ENCODE data around the gene MRPL44. TPM values are rescaled to one million over a fixed set of nuclear protein-coding genes. Genes with fewer than 3 reads are reported as not detected.
A peak's percentile ranks its signal among the peaks of the same experiment; 100 is the strongest.

The MRPL44 gene
- total and polyA plus RNA-seq, 2 donors (not counting 1 experiment from before 2014, with no cell fraction given) = 27.4 to 34.0 TPM

DNA sequence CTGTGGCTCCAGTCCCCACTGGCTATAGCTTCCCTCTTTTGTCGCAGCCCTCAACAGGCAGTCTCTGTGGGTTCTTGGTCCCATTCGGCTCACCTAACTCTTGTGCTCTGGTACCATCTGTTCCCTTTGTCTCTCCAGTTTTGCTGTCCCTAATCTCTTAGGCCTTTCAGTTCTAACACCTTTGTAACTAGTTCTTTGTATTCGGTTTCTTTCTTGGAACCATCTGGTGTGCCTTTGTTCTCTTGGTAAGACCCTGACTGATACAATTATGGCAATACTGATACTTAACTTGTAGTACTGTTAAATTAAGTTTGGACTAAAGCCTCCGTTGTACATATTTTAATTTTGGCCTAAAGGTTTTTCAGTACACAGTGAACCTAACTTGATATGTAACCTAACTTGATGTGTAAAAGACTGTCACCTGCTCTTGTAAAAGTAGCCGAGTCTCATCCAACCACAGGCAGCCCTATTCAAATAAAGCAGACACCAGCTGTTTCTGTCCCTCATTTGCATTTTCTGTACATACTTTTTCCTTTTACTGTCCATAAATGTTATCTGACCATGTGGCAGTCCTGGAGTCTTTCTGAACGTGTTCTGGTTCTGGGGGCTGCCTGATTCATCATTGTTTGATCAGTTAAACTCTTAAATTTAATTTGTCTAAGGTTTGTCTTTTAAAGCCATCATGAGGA, 4.8 kb upstream of the MRPL44 start:
- Histone ChIP-seq H3K4me1 (ENCODE audit: control insufficient read depth, extremely low read depth, insufficient read depth, low read length) (peaks cover 5% of the 10 kb centered on the region), H3K27me3 (ENCODE audit: control insufficient read depth, insufficient read depth, low read length) (no peaks in the 10 kb centered on the region), H3K79me2 (ENCODE audit: control insufficient read depth, insufficient read depth, low read length) (peaks cover 2% of the 10 kb centered on the region), H3K9ac (ENCODE audit: insufficient read depth, low read length) (no peak overlapping the region), H3K4me3 (replicated peaks in 1 of 4; ENCODE audit: control extremely low read depth in 1 of 4, insufficient read depth in 1 of 4, low read depth in 3 of 4, low read length in 4 of 4) (no peak overlapping the region), H3K36me3 (ENCODE audit: control insufficient read depth, insufficient read depth, low read length) (no peaks in the 10 kb centered on the region), H3K4me2 (ENCODE audit: extremely low read depth, insufficient read depth, low read length) (no peak overlapping the region), H4K20me1 (ENCODE audit: control insufficient read depth, extremely low read depth, insufficient read depth, low read length) (no peaks in the 10 kb centered on the region), H3K27ac (ENCODE audit: insufficient read depth, low read length) (no peak overlapping the region), H2AFZ (ENCODE audit: low read length) (no peak overlapping the region), H3K9me3 (ENCODE audit: control insufficient read depth, insufficient read depth, low read depth, low read length) (no peaks in the 10 kb centered on the region)
- DNase-seq (ENCODE audit: low read depth in 2 of 2) = no peak
- no peak for TF ChIP-seq EZH2 (IDR thresholded peaks at IDR 0.05; ENCODE audit: low read length, missing control alignments)
- TF ChIP-seq, protein P1, sequence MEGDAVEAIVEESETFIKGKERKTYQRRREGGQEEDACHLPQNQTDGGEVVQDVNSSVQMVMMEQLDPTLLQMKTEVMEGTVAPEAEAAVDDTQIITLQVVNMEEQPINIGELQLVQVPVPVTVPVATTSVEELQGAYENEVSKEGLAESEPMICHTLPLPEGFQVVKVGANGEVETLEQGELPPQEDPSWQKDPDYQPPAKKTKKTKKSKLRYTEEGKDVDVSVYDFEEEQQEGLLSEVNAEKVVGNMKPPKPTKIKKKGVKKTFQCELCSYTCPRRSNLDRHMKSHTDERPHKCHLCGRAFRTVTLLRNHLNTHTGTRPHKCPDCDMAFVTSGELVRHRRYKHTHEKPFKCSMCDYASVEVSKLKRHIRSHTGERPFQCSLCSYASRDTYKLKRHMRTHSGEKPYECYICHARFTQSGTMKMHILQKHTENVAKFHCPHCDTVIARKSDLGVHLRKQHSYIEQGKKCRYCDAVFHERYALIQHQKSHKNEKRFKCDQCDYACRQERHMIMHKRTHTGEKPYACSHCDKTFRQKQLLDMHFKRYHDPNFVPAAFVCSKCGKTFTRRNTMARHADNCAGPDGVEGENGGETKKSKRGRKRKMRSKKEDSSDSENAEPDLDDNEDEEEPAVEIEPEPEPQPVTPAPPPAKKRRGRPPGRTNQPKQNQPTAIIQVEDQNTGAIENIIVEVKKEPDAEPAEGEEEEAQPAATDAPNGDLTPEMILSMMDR (conservative IDR thresholded peaks at IDR 0.05 in 1 of 2, IDR thresholded peaks at IDR 0.05 in 1 of 2; ENCODE audit: low read depth in 1 of 2, low read length in 2 of 2) = no peak

DNA sequence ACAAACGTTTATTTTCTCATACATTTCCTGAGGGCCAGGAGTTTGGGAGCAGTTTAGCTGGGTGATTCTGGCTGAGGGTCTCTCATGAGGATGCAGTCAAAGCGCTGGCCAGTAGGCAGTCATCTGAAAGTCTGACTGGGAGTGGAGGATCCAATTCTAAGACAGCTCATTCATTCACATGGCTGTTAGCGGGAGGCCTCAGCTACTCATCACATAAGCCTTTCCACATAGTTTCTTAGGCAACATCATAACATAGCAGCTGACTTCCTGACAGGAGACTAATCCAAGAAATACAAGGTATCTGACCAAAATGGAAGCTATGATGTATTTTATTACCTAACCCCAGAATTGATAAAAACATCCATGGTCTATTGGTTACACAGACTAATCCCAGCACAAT, 2.9 kb upstream of the MRPL44 start:
- Histone ChIP-seq H3K27me3 (ENCODE audit: control insufficient read depth, insufficient read depth, low read length) (no peaks in the 10 kb centered on the region), H3K79me2 (ENCODE audit: control insufficient read depth, insufficient read depth, low read length) (peaks cover 22% of the 10 kb centered on the region), H3K27ac (ENCODE audit: insufficient read depth, low read length) (no peak overlapping the region), H3K36me3 (ENCODE audit: control insufficient read depth, insufficient read depth, low read length) (no peaks in the 10 kb centered on the region), H3K9ac (ENCODE audit: insufficient read depth, low read length) (no peak overlapping the region), H4K20me1 (ENCODE audit: control insufficient read depth, extremely low read depth, insufficient read depth, low read length) (no peaks in the 10 kb centered on the region), H3K9me3 (ENCODE audit: control insufficient read depth, insufficient read depth, low read depth, low read length) (no peaks in the 10 kb centered on the region), H3K4me3 (replicated peaks in 1 of 4; ENCODE audit: control extremely low read depth in 1 of 4, insufficient read depth in 1 of 4, low read depth in 3 of 4, low read length in 4 of 4) (no peak overlapping the region), H2AFZ (ENCODE audit: low read length) (no peak overlapping the region), H3K4me1 (ENCODE audit: control insufficient read depth, extremely low read depth, insufficient read depth, low read length) (peaks cover 5% of the 10 kb centered on the region), H3K4me2 (ENCODE audit: extremely low read depth, insufficient read depth, low read length) (no peak overlapping the region)
- no peak for TF ChIP-seq EZH2 (IDR thresholded peaks at IDR 0.05; ENCODE audit: low read length, missing control alignments)
- peak; percentile 62 to 85 for DNase-seq (ENCODE audit: low read depth in 2 of 2)

DNA sequence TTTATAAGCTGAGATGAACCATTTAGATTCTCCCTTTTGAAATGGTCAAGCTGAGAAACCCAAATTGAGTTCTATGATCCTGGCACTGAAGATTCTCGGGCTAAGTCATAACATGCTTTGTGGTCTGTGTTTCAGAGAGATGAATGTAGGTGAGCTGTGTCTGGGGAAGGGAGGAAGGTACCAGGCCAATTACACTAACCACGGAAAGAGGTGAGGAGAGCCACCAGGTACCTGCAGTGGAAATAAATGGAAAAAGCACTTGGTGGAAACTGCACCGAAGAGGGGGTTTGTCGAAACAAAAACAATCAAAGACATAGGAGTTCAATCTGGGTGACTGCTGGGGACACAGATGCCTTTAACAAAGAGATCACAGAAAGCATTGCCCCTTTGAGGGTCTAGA, 963 bp upstream of the MRPL44 start:
- DNase-seq (ENCODE audit: low read depth in 2 of 2) = no peak
- Histone ChIP-seq H3K9ac (ENCODE audit: insufficient read depth, low read length) (no peak overlapping the region), H3K79me2 (ENCODE audit: control insufficient read depth, insufficient read depth, low read length) (peaks cover 39% of the 10 kb centered on the region), H3K9me3 (ENCODE audit: control insufficient read depth, insufficient read depth, low read depth, low read length) (no peaks in the 10 kb centered on the region), H3K4me3 (replicated peaks in 1 of 4; ENCODE audit: control extremely low read depth in 1 of 4, insufficient read depth in 1 of 4, low read depth in 3 of 4, low read length in 4 of 4) (no peak overlapping the region), H4K20me1 (ENCODE audit: control insufficient read depth, extremely low read depth, insufficient read depth, low read length) (no peaks in the 10 kb centered on the region), H3K27me3 (ENCODE audit: control insufficient read depth, insufficient read depth, low read length) (no peaks in the 10 kb centered on the region), H3K36me3 (ENCODE audit: control insufficient read depth, insufficient read depth, low read length) (peaks cover 4% of the 10 kb centered on the region), H3K4me2 (ENCODE audit: extremely low read depth, insufficient read depth, low read length) (peak overlapping the region; percentile 78), H3K4me1 (ENCODE audit: control insufficient read depth, extremely low read depth, insufficient read depth, low read length) (peaks cover 5% of the 10 kb centered on the region), H2AFZ (ENCODE audit: low read length) (peak overlapping the region; percentile 37), H3K27ac (ENCODE audit: insufficient read depth, low read length) (peak overlapping the region; percentile 90)
- TF ChIP-seq, protein P1 (conservative IDR thresholded peaks at IDR 0.05 in 1 of 2, IDR thresholded peaks at IDR 0.05 in 1 of 2; ENCODE audit: low read depth in 1 of 2, low read length in 2 of 2) = no peak
- TF ChIP-seq EZH2 (IDR thresholded peaks at IDR 0.05; ENCODE audit: low read length, missing control alignments) = no peak
